AG04450 (cell line): ENCODE measurements around the gene ALB. TPM values are rescaled to one million over a fixed set of nuclear protein-coding genes. Genes with fewer than 3 reads are reported as not detected.
"Not testable (repeated sequence)": the region's sequence is repeated elsewhere in the genome, so short reads cannot be mapped to it uniquely, and the experiment has no call there.

Source experiments
- CTCF ChIA-PET: fragments of 300-600, 350-600 bp; formaldehyde crosslinking; extraction: SDS; loops from one replicate; lab custom pipeline; 2022; ENCODE audit warnings: antibody characterized with exemption, inconsistent platforms; lab: Charles Lee
- POLR2A ChIA-PET: fragments of 350-600 bp; formaldehyde crosslinking; extraction: SDS; loops from one replicate; lab custom pipeline; 2021; ENCODE audit warnings: antibody characterized with exemption, inconsistent platforms; lab: Yijun Ruan, JAX
- DNase-seq: peaks from one replicate; pipeline ENCODE4 v3.0.0-alpha.2; 2011; ENCODE audit warnings: low read depth, low spot score
- H3K27ac ChIP-seq: one replicate; pipeline ENCODE4 v1.5.1; 2012; ENCODE audit warnings: low read depth, low read length, control low read depth
- H3K27me3 ChIP-seq: one replicate; pipeline ENCODE4 v1.6.0; 2012; ENCODE audit warnings: low read length; ENCODE audit not compliant: control insufficient read depth, insufficient read depth
- H3K4me3 ChIP-seq: 2 replicates; pipeline ENCODE4 v1.5.1; 2011; ENCODE audit warnings: mild to moderate bottlenecking, low read depth, low read length, control low read depth
- H3K9me3 ChIP-seq: 2 replicates; pipeline ENCODE4 v1.5.1; 2012; ENCODE audit warnings: low read length; ENCODE audit not compliant: control insufficient read depth, insufficient read depth
- polyA plus RNA-seq: library from polyadenylated mRNA; depleted of rRNA; stranded (reverse); fragments of >200 nt; gene quantifications from 2 replicates; pipeline ENCODE4 v1.2.3, GENCODE V29; 2011
- TF ChIP-seq, protein P1 (sequence below): IDR thresholded peaks from 2 replicates; pipeline ENCODE4 v1.5.1; 2011; ENCODE audit warnings: low read depth, low read length, control low read depth, inconsistent platforms

The ALB gene
- polyA plus RNA-seq, 1 experiment: not detected

- CTCF ChIA-PET: interaction anchor here (1.3 kb wide), 1 partner anchor 57 kb away, joined by 4 read pairs; no protein-coding TSS in a partner anchor
- no peak for DNase-seq
- no peaks in the 10 kb centered on the region for H3K27me3 ChIP-seq
- H3K9me3 ChIP-seq: no peaks in the 10 kb centered on the region
- no peak overlapping the region for H3K4me3 ChIP-seq
- POLR2A ChIA-PET: no interaction called here
- no peak overlapping the region for H3K27ac ChIP-seq
- TF ChIP-seq, protein P1, sequence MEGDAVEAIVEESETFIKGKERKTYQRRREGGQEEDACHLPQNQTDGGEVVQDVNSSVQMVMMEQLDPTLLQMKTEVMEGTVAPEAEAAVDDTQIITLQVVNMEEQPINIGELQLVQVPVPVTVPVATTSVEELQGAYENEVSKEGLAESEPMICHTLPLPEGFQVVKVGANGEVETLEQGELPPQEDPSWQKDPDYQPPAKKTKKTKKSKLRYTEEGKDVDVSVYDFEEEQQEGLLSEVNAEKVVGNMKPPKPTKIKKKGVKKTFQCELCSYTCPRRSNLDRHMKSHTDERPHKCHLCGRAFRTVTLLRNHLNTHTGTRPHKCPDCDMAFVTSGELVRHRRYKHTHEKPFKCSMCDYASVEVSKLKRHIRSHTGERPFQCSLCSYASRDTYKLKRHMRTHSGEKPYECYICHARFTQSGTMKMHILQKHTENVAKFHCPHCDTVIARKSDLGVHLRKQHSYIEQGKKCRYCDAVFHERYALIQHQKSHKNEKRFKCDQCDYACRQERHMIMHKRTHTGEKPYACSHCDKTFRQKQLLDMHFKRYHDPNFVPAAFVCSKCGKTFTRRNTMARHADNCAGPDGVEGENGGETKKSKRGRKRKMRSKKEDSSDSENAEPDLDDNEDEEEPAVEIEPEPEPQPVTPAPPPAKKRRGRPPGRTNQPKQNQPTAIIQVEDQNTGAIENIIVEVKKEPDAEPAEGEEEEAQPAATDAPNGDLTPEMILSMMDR: no peak
These were observed 15.2 kb upstream of the ALB start for GRCh38 chr4:73388887-73389286.

GRCh38 chr4:73389663-73390062 lies 14.4 kb upstream of the ALB start:
- DNase-seq, H3K9me3 ChIP-seq, H3K27me3 ChIP-seq, H3K27ac ChIP-seq, H3K4me3 ChIP-seq, POLR2A ChIA-PET: not testable (repeated sequence)
- CTCF ChIA-PET: interaction anchor here (1.3 kb wide), 1 partner anchor 56 kb away, joined by 4 read pairs; no protein-coding TSS in a partner anchor

- Histone ChIP-seq H3K27me3 (no peaks in the 10 kb centered on the region), H3K4me3 (no peak overlapping the region), H3K9me3 (no peaks in the 10 kb centered on the region), H3K27ac (no peak overlapping the region)
- ChIA-PET CTCF (no interaction called here), POLR2A (no interaction called here)
- DNase-seq: no peak
- TF ChIP-seq, protein P1: no peak
These were observed 12.3 kb upstream of the ALB start for GRCh38 chr4:73391774-73392173.

DNA sequence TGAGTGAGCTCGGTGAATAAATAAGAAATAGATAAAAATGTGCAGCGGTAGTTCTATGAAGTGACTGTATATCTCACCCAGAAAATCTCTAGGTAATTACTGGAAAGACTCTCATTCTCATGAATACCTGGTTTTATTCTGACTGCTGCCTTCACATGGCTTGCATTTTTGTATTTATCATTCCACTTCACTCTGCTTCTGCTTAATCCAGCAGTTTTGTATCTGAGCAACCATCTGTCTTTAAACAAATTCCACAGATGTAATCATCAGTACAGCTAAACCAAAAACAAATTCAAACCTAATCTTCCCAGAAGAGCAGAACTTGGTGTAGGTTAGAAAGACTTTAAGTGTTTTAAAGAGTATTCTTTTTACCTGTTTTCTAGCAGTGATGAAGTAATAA lies 11.2 kb upstream of the ALB start:
- DNase-seq: no peak
- Histone ChIP-seq H3K27ac (no peak overlapping the region), H3K4me3 (no peak overlapping the region), H3K27me3 (no peaks in the 10 kb centered on the region), H3K9me3 (no peaks in the 10 kb centered on the region)
- POLR2A ChIA-PET: no interaction called here
- CTCF ChIA-PET: interaction anchor here (0.5 kb wide), 1 partner anchor 1469 kb away, joined by 3 read pairs; no protein-coding TSS in a partner anchor
- TF ChIP-seq, protein P1: no peak

DNA sequence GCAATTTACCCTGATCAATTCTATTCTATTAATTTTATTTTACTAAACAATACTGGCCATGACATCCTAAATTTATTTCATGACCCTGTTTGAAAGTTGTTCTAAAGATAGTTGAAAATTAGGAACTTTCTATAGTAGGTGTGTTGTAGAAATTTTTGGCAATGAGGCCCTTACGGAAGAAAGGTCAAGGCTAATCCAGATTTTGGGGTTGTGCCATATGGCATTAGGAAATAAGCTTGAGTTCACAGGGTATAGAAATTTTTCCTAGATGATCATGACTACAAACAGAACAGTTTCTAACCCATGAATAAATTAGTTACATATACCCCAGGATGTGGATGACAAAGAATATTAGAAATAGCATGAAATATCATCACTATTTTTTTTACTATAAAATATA lies 7.8 kb upstream of the ALB start:
- ChIA-PET CTCF (no interaction called here), POLR2A (no interaction called here)
- Histone ChIP-seq H3K4me3 (no peak overlapping the region), H3K27ac (no peak overlapping the region), H3K9me3 (no peaks in the 10 kb centered on the region), H3K27me3 (no peaks in the 10 kb centered on the region)
- TF ChIP-seq, protein P1: no peak
- DNase-seq: no peak
